Measurements from ENCODE around the gene SLC38A1. TPM values are rescaled to one million over a fixed set of nuclear protein-coding genes. Genes with fewer than 3 reads are reported as not detected.

SLC38A1 gene
- total and polyA plus RNA-seq, 2 donors from 2014 or later: 13.3 to 124 TPM

- intact Hi-C loops (cut with DNase I): no loop called here
- DNase-seq: no peak
- Histone ChIP-seq H3K27me3 (ENCODE audit: control insufficient read depth, insufficient read depth, low read length) (no peaks in the 10 kb centered on the region), H3K9me3 (ENCODE audit: control insufficient read depth in 2 of 3, insufficient read depth in 1 of 3, low read length in 3 of 3) (no peaks in the 10 kb centered on the region), H3K4me3 (ENCODE audit: low read length in 3 of 3) (no peak overlapping the region), H3K27ac (ENCODE audit: low read depth in 2 of 2, low read length in 2 of 2) (no peak overlapping the region), H3K36me3 (ENCODE audit: control insufficient read depth in 2 of 3, insufficient read depth in 3 of 3, low read length in 3 of 3) (no peaks in the 10 kb centered on the region), H3K4me1 (ENCODE audit: control insufficient read depth in 2 of 3, insufficient read depth in 2 of 3, low read depth in 1 of 3, low read length in 3 of 3) (peaks cover 0 to 2% (median 0%) of the 10 kb centered on the region in 3 donors), H3K9ac (ENCODE audit: low read length in 3 of 3) (no peak overlapping the region)
- TF ChIP-seq, protein P1, sequence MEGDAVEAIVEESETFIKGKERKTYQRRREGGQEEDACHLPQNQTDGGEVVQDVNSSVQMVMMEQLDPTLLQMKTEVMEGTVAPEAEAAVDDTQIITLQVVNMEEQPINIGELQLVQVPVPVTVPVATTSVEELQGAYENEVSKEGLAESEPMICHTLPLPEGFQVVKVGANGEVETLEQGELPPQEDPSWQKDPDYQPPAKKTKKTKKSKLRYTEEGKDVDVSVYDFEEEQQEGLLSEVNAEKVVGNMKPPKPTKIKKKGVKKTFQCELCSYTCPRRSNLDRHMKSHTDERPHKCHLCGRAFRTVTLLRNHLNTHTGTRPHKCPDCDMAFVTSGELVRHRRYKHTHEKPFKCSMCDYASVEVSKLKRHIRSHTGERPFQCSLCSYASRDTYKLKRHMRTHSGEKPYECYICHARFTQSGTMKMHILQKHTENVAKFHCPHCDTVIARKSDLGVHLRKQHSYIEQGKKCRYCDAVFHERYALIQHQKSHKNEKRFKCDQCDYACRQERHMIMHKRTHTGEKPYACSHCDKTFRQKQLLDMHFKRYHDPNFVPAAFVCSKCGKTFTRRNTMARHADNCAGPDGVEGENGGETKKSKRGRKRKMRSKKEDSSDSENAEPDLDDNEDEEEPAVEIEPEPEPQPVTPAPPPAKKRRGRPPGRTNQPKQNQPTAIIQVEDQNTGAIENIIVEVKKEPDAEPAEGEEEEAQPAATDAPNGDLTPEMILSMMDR (IDR thresholded peaks at IDR 0.05; ENCODE audit: borderline replicate concordance, extremely low read depth, insufficient read depth): no peak
- no peak for FAIRE-seq
Observed at GRCh38 chr12:46174919-46175318, 93.9 kb downstream of the SLC38A1 start.

- H3K27me3 ChIP-seq (ENCODE audit: control insufficient read depth, insufficient read depth, low read length): no peaks in the 10 kb centered on the region
- H3K9me3 ChIP-seq (ENCODE audit: control insufficient read depth in 2 of 3, insufficient read depth in 1 of 3, low read length in 3 of 3): no peaks in the 10 kb centered on the region
- DNase-seq (no peak), FAIRE-seq (no peak)
- H3K4me3 ChIP-seq (ENCODE audit: low read length in 3 of 3): no peak overlapping the region
- TF ChIP-seq, protein P1 (IDR thresholded peaks at IDR 0.05; ENCODE audit: borderline replicate concordance, extremely low read depth, insufficient read depth): no peak
- no peak overlapping the region for H3K27ac ChIP-seq (ENCODE audit: low read depth in 2 of 2, low read length in 2 of 2)
- intact Hi-C loops (cut with DNase I): no loop called here
- H3K36me3 ChIP-seq (ENCODE audit: control insufficient read depth in 2 of 3, insufficient read depth in 3 of 3, low read length in 3 of 3): no peaks in the 10 kb centered on the region
- no peak overlapping the region for H3K9ac ChIP-seq (ENCODE audit: low read length in 3 of 3)
- H3K4me1 ChIP-seq (ENCODE audit: control insufficient read depth in 2 of 3, insufficient read depth in 2 of 3, low read depth in 1 of 3, low read length in 3 of 3): peaks cover 0 to 2% (median 0%) of the 10 kb centered on the region in 3 donors
Observed at GRCh38 chr12:46174061-46174662, 94.7 kb downstream of the SLC38A1 start.

DNA sequence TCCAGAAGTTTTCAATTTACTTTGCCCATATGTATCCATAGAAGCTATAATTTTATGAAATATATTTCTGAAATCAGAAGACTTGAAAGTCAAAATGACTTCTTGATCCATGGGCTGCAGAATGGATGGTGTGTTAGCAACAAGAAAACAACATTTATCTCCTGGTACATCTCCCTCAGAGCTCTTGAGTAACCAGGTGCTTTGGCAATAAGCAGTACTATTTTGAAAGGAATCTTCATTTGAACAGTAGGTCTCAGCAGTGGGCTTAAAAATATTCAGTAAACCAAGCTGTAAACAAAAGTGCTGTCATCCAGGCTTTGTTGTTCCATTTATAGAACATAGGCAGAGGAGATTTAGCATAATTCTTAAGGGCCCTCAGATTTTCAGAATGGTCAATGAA lies 100.4 kb downstream of the SLC38A1 start:
- Histone ChIP-seq H3K9ac (ENCODE audit: low read length in 3 of 3) (no peak overlapping the region), H3K4me3 (ENCODE audit: low read length in 3 of 3) (no peak overlapping the region), H3K36me3 (ENCODE audit: control insufficient read depth in 2 of 3, insufficient read depth in 3 of 3, low read length in 3 of 3) (no peaks in the 10 kb centered on the region), H3K9me3 (ENCODE audit: control insufficient read depth in 2 of 3, insufficient read depth in 1 of 3, low read length in 3 of 3) (no peaks in the 10 kb centered on the region), H3K27me3 (ENCODE audit: control insufficient read depth, insufficient read depth, low read length) (no peaks in the 10 kb centered on the region), H3K27ac (ENCODE audit: low read depth in 2 of 2, low read length in 2 of 2) (no peak overlapping the region), H3K4me1 (ENCODE audit: control insufficient read depth in 2 of 3, insufficient read depth in 2 of 3, low read depth in 1 of 3, low read length in 3 of 3) (no peaks in the 10 kb centered on the region)
- intact Hi-C loops (cut with DNase I): no loop called here
- TF ChIP-seq, protein P1 (IDR thresholded peaks at IDR 0.05; ENCODE audit: borderline replicate concordance, extremely low read depth, insufficient read depth): no peak
- DNase-seq (no peak), FAIRE-seq (no peak)

GRCh38 chr12:46167412-46167811 lies 101.4 kb downstream of the SLC38A1 start:
- intact Hi-C loops (cut with DNase I): no loop called here
- DNase-seq (no peak), FAIRE-seq (no peak)
- Histone ChIP-seq H3K9me3 (ENCODE audit: control insufficient read depth in 2 of 3, insufficient read depth in 1 of 3, low read length in 3 of 3) (no peaks in the 10 kb centered on the region), H3K4me3 (ENCODE audit: low read length in 3 of 3) (no peak overlapping the region), H3K9ac (ENCODE audit: low read length in 3 of 3) (no peak overlapping the region), H3K4me1 (ENCODE audit: control insufficient read depth in 2 of 3, insufficient read depth in 2 of 3, low read depth in 1 of 3, low read length in 3 of 3) (no peaks in the 10 kb centered on the region), H3K27me3 (ENCODE audit: control insufficient read depth, insufficient read depth, low read length) (no peaks in the 10 kb centered on the region), H3K36me3 (ENCODE audit: control insufficient read depth in 2 of 3, insufficient read depth in 3 of 3, low read length in 3 of 3) (no peaks in the 10 kb centered on the region), H3K27ac (ENCODE audit: low read depth in 2 of 2, low read length in 2 of 2) (no peak overlapping the region)
- TF ChIP-seq, protein P1 (IDR thresholded peaks at IDR 0.05; ENCODE audit: borderline replicate concordance, extremely low read depth, insufficient read depth): no peak
